H1 (cell line): Measurements from ENCODE around the gene BCL2L12. TPM values are rescaled to one million over a fixed set of nuclear protein-coding genes. Genes with fewer than 3 reads are reported as not detected.

Experiments used
- CTCF ChIA-PET: fragments of 300-600 bp; sonication (Branson Sonifier 250); formaldehyde crosslinking; loops from one replicate; lab custom pipeline; 2021; ENCODE audit not compliant: partially characterized antibody; lab: Charles Lee
- POLR2A ChIA-PET: fragments of 300-600 bp; sonication (Branson Sonifier 250); formaldehyde crosslinking; loops from one replicate; lab custom pipeline; 2021; ENCODE audit warnings: inconsistent platforms; ENCODE audit not compliant: partially characterized antibody; lab: Charles Lee
- DNase-seq, 2 experiments: peaks; one replicate each; pipeline versions ENCODE4 v3.0.0 to v3.0.0-alpha.2; 2010 to 2022; ENCODE audit warnings: low spot score in 2 of 2, low read depth in 1 of 2, mixed read lengths in 1 of 2
- FAIRE-seq: peaks from 2 replicates; lab custom pipeline; 2011; peaks lifted over from hg19 to GRCh38; lab: Jason Lieb, UNC
- H2AFZ ChIP-seq: 2 replicates; pipeline ENCODE4 v1.8.1; 2012; ENCODE audit warnings: low read length, inconsistent platforms
- H2AK5ac ChIP-seq: 2 replicates; pipeline ENCODE4 v1.6.1; 2013; ENCODE audit warnings: low read depth, low read length
- H2BK120ac ChIP-seq: replicated peaks from 2 replicates; pipeline ENCODE3; 2013; ENCODE audit warnings: low read depth, low read length, inconsistent platforms
- H2BK12ac ChIP-seq: 2 replicates; pipeline ENCODE4 v1.6.1; 2013; ENCODE audit warnings: low read depth, low read length
- H2BK15ac ChIP-seq: 2 replicates; pipeline ENCODE4 v1.6.1; 2013; ENCODE audit warnings: low read length
- H2BK20ac ChIP-seq: 2 replicates; pipeline ENCODE4 v1.6.1; 2013; ENCODE audit warnings: low read length
- H2BK5ac ChIP-seq: 2 replicates; pipeline ENCODE4 v1.6.1; 2013; ENCODE audit warnings: low read depth, low read length
- H3K14ac ChIP-seq: 2 replicates; pipeline ENCODE4 v1.6.1; 2013; ENCODE audit warnings: inconsistent platforms; ENCODE audit not compliant: insufficient read length
- H3K18ac ChIP-seq: 2 replicates; pipeline ENCODE4 v1.6.1; 2013; ENCODE audit warnings: low read length; ENCODE audit errors: extremely low read depth
- H3K23ac ChIP-seq: 2 replicates; pipeline ENCODE4 v1.6.1; 2013; ENCODE audit warnings: inconsistent platforms; ENCODE audit not compliant: insufficient read length
- H3K23me2 ChIP-seq: 2 replicates; pipeline ENCODE4 v1.6.1; 2013; ENCODE audit warnings: low read depth, low read length
- H3K27ac ChIP-seq: 2 replicates; pipeline ENCODE4 v1.6.1; 2011; ENCODE audit warnings: low read depth, low read length, inconsistent platforms
- H3K27me3 ChIP-seq, 4 experiments: replicated peaks in 1 of 4; 1 replicate in 1 of 4; 2 replicates in 3 of 4; pipeline versions ENCODE4 v1.6.1 to v1.8.1; 2011 to 2013; ENCODE audit warnings: low read length in 3 of 4, mild to moderate bottlenecking in 3 of 4, inconsistent platforms in 2 of 4, mixed read lengths in 2 of 4, moderate library complexity in 1 of 4; ENCODE audit not compliant: control insufficient read depth in 3 of 4, insufficient read depth in 3 of 4; ENCODE audit errors: extremely low read depth in 1 of 4
- H3K36me3 ChIP-seq, 4 experiments: 2 replicates each; pipeline versions ENCODE4 v1.6.1 to v1.8.1; 2011 to 2013; ENCODE audit warnings: mild to moderate bottlenecking in 4 of 4, low read length in 3 of 4, moderate library complexity in 2 of 4, control low read depth in 1 of 4, inconsistent platforms in 1 of 4; ENCODE audit not compliant: insufficient read depth in 4 of 4, control insufficient read depth in 2 of 4
- H3K4ac ChIP-seq: replicated peaks from 2 replicates; pipeline ENCODE3; 2013; ENCODE audit warnings: low read length, low read depth, mixed read lengths, inconsistent platforms; ENCODE audit not compliant: insufficient read length
- H3K4me1 ChIP-seq, 4 experiments: replicated peaks in 1 of 4; 1 replicate in 1 of 4; 2 replicates in 3 of 4; pipeline versions ENCODE4 v1.6.1 to v1.8.1; 2011 to 2013; ENCODE audit warnings: low read length in 3 of 4, inconsistent platforms in 2 of 4, mixed read lengths in 1 of 4; ENCODE audit not compliant: insufficient read depth in 4 of 4, control insufficient read depth in 3 of 4
- H3K4me2 ChIP-seq, 2 experiments: 2 replicates each; pipeline versions ENCODE4 v1.6.1 to v1.8.1; 2011 to 2013; ENCODE audit warnings: low read depth in 2 of 2, low read length in 2 of 2, control low read depth in 1 of 2, inconsistent platforms in 1 of 2, mild to moderate bottlenecking in 1 of 2; ENCODE audit not compliant: insufficient read depth in 1 of 2
- H3K4me3 ChIP-seq, 4 experiments: fragments of 200-600, 300-600 bp in 1 of 4; sonication (generic), shearing (Covaris generic), sonication (Bioruptor Twin) in 1 of 4; 2 replicates each; pipeline versions ENCODE4 v1.5.1 to v1.8.1; 2011 to 2016; ENCODE audit warnings: low read length in 4 of 4, low read depth in 3 of 4, control low read depth in 2 of 4, inconsistent platforms in 2 of 4, mild to moderate bottlenecking in 2 of 4, mixed read lengths in 1 of 4, moderate library complexity in 1 of 4; ENCODE audit not compliant: insufficient read depth in 2 of 4; ENCODE audit errors: extremely low read depth in 1 of 4
- H3K56ac ChIP-seq: replicated peaks from 2 replicates; pipeline ENCODE3; 2013; ENCODE audit warnings: low read depth, mild to moderate bottlenecking, mixed read lengths, low read length, inconsistent platforms; ENCODE audit not compliant: insufficient read length
- H3K79me1 ChIP-seq: 2 replicates; pipeline ENCODE4 v1.6.1; 2013; ENCODE audit warnings: low read depth, low read length, control low read depth
- H3K79me2 ChIP-seq, 2 experiments: 2 replicates each; pipeline versions ENCODE4 v1.6.1 to v1.8.1; 2012 to 2013; ENCODE audit warnings: low read length in 2 of 2, mild to moderate bottlenecking in 2 of 2, inconsistent platforms in 1 of 2; ENCODE audit not compliant: insufficient read depth in 2 of 2, control insufficient read depth in 1 of 2
- H3K9ac ChIP-seq, 4 experiments: replicated peaks in 1 of 4; 1 replicate in 1 of 4; 2 replicates in 3 of 4; pipeline versions ENCODE4 v1.6.1 to v1.8.1; 2011 to 2013; ENCODE audit warnings: low read depth in 3 of 4, low read length in 3 of 4, control low read depth in 2 of 4, mild to moderate bottlenecking in 2 of 4, moderate library complexity in 2 of 4, inconsistent platforms in 1 of 4; ENCODE audit errors: extremely low read depth in 1 of 4
- H3K9me3 ChIP-seq, 2 experiments: 2 replicates each; pipeline versions ENCODE4 v1.6.1 to v1.8.1; 2012 to 2013; ENCODE audit warnings: mild to moderate bottlenecking in 2 of 2, moderate library complexity in 2 of 2, control low read depth in 1 of 2, inconsistent platforms in 1 of 2, low read depth in 1 of 2, low read length in 1 of 2, mixed read lengths in 1 of 2; ENCODE audit not compliant: insufficient read depth in 2 of 2
- H4K20me1 ChIP-seq, 2 experiments: replicated peaks in 1 of 2; 2 replicates each; pipeline versions ENCODE3 to v1.8.1; 2011 to 2013; ENCODE audit warnings: inconsistent platforms in 2 of 2, low read length in 2 of 2, mild to moderate bottlenecking in 1 of 2; ENCODE audit not compliant: insufficient read depth in 2 of 2, control insufficient read depth in 1 of 2
- H4K5ac ChIP-seq: 2 replicates; pipeline ENCODE4 v1.6.1; 2013; ENCODE audit warnings: low read length, low read depth, mixed read lengths, inconsistent platforms; ENCODE audit not compliant: insufficient read length
- H4K8ac ChIP-seq: 2 replicates; pipeline ENCODE4 v1.8.0; 2013; ENCODE audit warnings: mild to moderate bottlenecking, moderate library complexity, low read length, inconsistent platforms; ENCODE audit not compliant: insufficient read depth; ENCODE audit errors: extremely low read depth
- H4K91ac ChIP-seq: replicated peaks from 2 replicates; pipeline ENCODE3; 2013; ENCODE audit warnings: low read length, mixed read lengths, inconsistent platforms; ENCODE audit not compliant: insufficient read length
- BCL11A ChIP-seq, 2 experiments: IDR thresholded peaks; one replicate each; pipeline ENCODE4 v1.6.1; 2011; ENCODE audit warnings: low read depth in 2 of 2, low read length in 2 of 2, mild to moderate bottlenecking in 2 of 2
- FOSL1 ChIP-seq: IDR thresholded peaks from 2 replicates; pipeline ENCODE4 v1.6.1; 2011; ENCODE audit warnings: mild to moderate bottlenecking, low read depth, low read length, moderate library complexity; ENCODE audit not compliant: insufficient read depth
- HDAC2 ChIP-seq, 2 experiments: fragments of 300-600 bp in 1 of 2; sonication (generic) in 1 of 2; IDR thresholded peaks; 2 replicates each; pipeline ENCODE4 v1.6.1; 2011 to 2012; ENCODE audit warnings: low read depth in 2 of 2, low read length in 2 of 2, mild to moderate bottlenecking in 2 of 2, moderate library complexity in 2 of 2, borderline replicate concordance in 1 of 2, inconsistent platforms in 1 of 2
- HDAC6 ChIP-seq: IDR thresholded peaks from one replicate; pipeline ENCODE4 v1.7.1; 2012; ENCODE audit warnings: low read depth, mild to moderate bottlenecking, inconsistent platforms, low read length, moderate library complexity
- KDM5A ChIP-seq: fragments of 200-600 bp; IDR thresholded peaks from 2 replicates; pipeline ENCODE4 v1.7.1; 2012; ENCODE audit warnings: mild to moderate bottlenecking, low read length, inconsistent platforms, mixed read lengths
- RAD21 ChIP-seq, 2 experiments: IDR thresholded peaks in 1 of 2; conservative IDR thresholded peaks in 1 of 2; 2 replicates each; pipeline ENCODE4 v1.6.1; 2011; ENCODE audit warnings: low read depth in 2 of 2, low read length in 2 of 2, improper control_type of control experiment in 1 of 2, inconsistent platforms in 1 of 2, mild to moderate bottlenecking in 1 of 2, moderate library complexity in 1 of 2
- RXRA ChIP-seq: IDR thresholded peaks from 2 replicates; pipeline ENCODE4 v1.6.1; 2011; ENCODE audit warnings: low read depth, mild to moderate bottlenecking, low read length, moderate library complexity; ENCODE audit not compliant: insufficient read depth
- SIN3A ChIP-seq, 2 experiments: IDR thresholded peaks in 1 of 2; conservative IDR thresholded peaks in 1 of 2; 2 replicates each; pipeline ENCODE4 v1.6.1; 2011 to 2012; ENCODE audit warnings: low read length in 2 of 2, improper control_type of control experiment in 1 of 2, low read depth in 1 of 2, mild to moderate bottlenecking in 1 of 2
- SIRT6 ChIP-seq: IDR thresholded peaks from one replicate; pipeline ENCODE4 v1.7.1; 2012; ENCODE audit warnings: low read length, inconsistent platforms
- TAF1 ChIP-seq: IDR thresholded peaks from 2 replicates; pipeline ENCODE4 v1.6.1; 2011; ENCODE audit warnings: mild to moderate bottlenecking, low read depth, low read length
- whole genome bisulfite sequencing, 2 experiments: shearing (Covaris generic) in 1 of 2; methylation state at CpG; one replicate each; pipeline versions ENCODE4 v1.1.6 to v1.1.7; 2013 to 2015; ENCODE audit warnings: low lambda C conversion rate in 2 of 2, mixed read lengths in 2 of 2, inconsistent platforms in 1 of 2, low coverage in 1 of 2, missing lambda C conversion rate in 1 of 2; ENCODE audit not compliant: insufficient replicate concordance in 2 of 2, insufficient coverage in 1 of 2, insufficient read length in 1 of 2; ENCODE audit errors: extremely low coverage in 1 of 2, missing lambda C conversion rate in 1 of 2; 5-methylcytosine and 5-hydroxymethylcytosine counted together
- polyA plus RNA-seq, 7 experiments: library from polyadenylated mRNA; depleted of rRNA in 3 of 7; stranded (reverse) in 5 of 7; unstranded in 2 of 7; fragments of >200 nt in 5 of 7; fragments of 200-250 nt in 2 of 7; gene quantifications; 1 replicate in 5 of 7; 2 replicates in 1 of 7; 4 replicates in 1 of 7; pipeline versions ENCODE4 v1.2.1 to v1.2.3, GENCODE V29; 2011 to 2013; ENCODE audit warnings: missing spikeins in 2 of 7, mixed read lengths in 2 of 7
- total RNA-seq: library from RNA; stranded (reverse); fragmentation: NEBNext Ultra II Directional; extraction: Animal tissue kit (Norgen Biotek cat#: 25700); gene quantifications from 2 replicates; pipeline ENCODE4 v1.2.1, GENCODE V29; 2021

BCL2L12 gene
- total and polyA plus RNA-seq, 2 of the 8 experiments (the other 6 are each of a cell fraction or from before 2014, with no cell fraction given) = 126 to 209 TPM

DNA sequence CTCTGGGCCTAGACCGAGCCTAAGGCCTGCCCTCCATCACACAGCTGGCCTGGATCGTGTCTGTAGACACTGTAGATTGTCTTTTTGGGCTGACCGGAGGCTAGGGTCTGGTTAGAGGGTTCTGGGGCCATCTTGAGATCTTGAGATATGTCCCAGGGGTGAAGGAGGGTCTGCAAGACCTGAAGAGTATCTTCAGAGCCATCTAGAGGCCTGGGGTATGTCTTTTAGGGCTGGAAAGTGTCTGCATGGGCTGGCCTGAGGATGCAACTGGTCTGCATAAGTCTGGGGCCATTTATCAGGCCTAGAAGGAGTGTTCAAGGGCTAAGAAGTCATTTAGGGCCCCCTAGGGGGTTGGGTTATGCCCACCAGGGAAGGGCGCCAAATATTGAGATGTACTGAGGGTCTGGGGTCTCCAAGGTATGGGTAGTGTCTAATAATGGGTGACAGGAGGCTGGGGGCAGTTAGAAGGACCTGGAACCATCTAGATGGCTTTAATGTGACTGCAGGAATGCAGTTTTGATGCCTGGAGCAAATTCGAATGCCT is 23.2 kb upstream of the BCL2L12 start:
- Histone ChIP-seq H2BK120ac (no peak overlapping the region), H2BK12ac (no peak overlapping the region), H2BK5ac (peak overlapping the region; percentile 93), H3K14ac (no peak overlapping the region), H2AFZ (no peak overlapping the region), H4K8ac (peak overlapping the region; percentile 81; the same call in 1 of the 2 replicates), H2BK15ac (no peak overlapping the region), H4K20me1 (peaks cover 3 to 21% of the 10 kb centered on the region in 2 experiments), H3K36me3 (peaks cover 0 to 12% (median 9%) of the 10 kb centered on the region in 4 experiments; a peak in 5 of 8 replicates), H2BK20ac (no peak overlapping the region), H2AK5ac (peak overlapping the region; percentile 90; the same call in 1 of the 2 replicates), H3K18ac (peak overlapping the region; percentile 60), H3K4ac (peak overlapping the region; percentile 13), H3K23ac (no peak overlapping the region), H3K27ac (peak overlapping the region; percentile 91), H3K27me3 (no peaks in the 10 kb centered on the region), H3K4me1 (peaks cover 2 to 15% (median 11%) of the 10 kb centered on the region in 4 experiments), H3K56ac (peak overlapping the region; percentile 74), H3K79me2 (peaks cover 10 to 32% of the 10 kb centered on the region in 2 experiments), H3K9ac (peak overlapping the region; percentile 90 to 99 (median 92)), H3K9me3 (no peaks in the 10 kb centered on the region), H3K4me2 (peak overlapping the region; percentile 69 to 87), H3K4me3 (peak overlapping the region; percentile 85 to 100 (median 97)), H3K79me1 (peaks cover 17% of the 10 kb centered on the region), H4K5ac (peak overlapping the region; percentile 88), H4K91ac (no peak overlapping the region), H3K23me2 (peaks cover 7% of the 10 kb centered on the region)
- FAIRE-seq (no peak), DNase-seq (no peak)
- POLR2A ChIA-PET = interaction anchor here (0.6 to 50.7 kb wide), 9 partner anchors 17 to 213 kb away, joined by 3 to 840 read pairs (median 6); partner anchors contain the start of genes BCL2L12, IRF3, PRMT1 and PRR12
- 0 out of 2 replicates have a peak, but pooled peaks have one; percentile 1 for TF ChIP-seq TAF1
- no peak for TF ChIP-seq HDAC2 (IDR thresholded peaks at IDR 0.05; ENCODE audit: borderline replicate concordance in 1 of 2, low read depth in 2 of 2, low read length in 2 of 2)
- 0 out of 2 replicates have a peak, but pooled peaks have one; percentile 35 for TF ChIP-seq KDM5A
- TF ChIP-seq RAD21 (IDR thresholded peaks at IDR 0.05 in 1 of 2, conservative IDR thresholded peaks at IDR 0.05 in 1 of 2; ENCODE audit: low read depth in 2 of 2, low read length in 2 of 2) = peak in 1 of 2 experiments; percentile 15; a peak in 1 of 4 replicates
- 0 out of 4 replicates have a peak, but pooled peaks have one; percentile 17 to 23 for TF ChIP-seq SIN3A (conservative IDR thresholded peaks at IDR 0.05 in 1 of 2, IDR thresholded peaks at IDR 0.05 in 1 of 2; ENCODE audit: low read depth in 1 of 2, low read length in 2 of 2)
- no peak for TF ChIP-seq SIRT6
- TF ChIP-seq FOSL1 = no peak
- TF ChIP-seq RXRA = no peak
- no peak for TF ChIP-seq HDAC6
- no peak for TF ChIP-seq BCL11A (IDR thresholded peaks at IDR 0.05; ENCODE audit: low read depth in 2 of 2, low read length in 2 of 2)
- 17% methylated on average over 5 of the region's 5 CpGs; no CpG with 5 or more reads in 1 of the 2 experiments for WGBS, 2 experiments
- CTCF ChIA-PET = interaction anchor here (1.3 to 2.9 kb wide), 7 partner anchors 15 to 588 kb away, joined by 3 to 14 read pairs (median 5); partner anchors contain the start of genes BCL2L12 and IRF3
